WTC11 (cell line): ENCODE measurements around the gene BEGAIN. TPM values are rescaled to one million over a fixed set of nuclear protein-coding genes. Genes with fewer than 3 reads are reported as not detected.

ENCODE experiments used
- ATAC-seq: fragments of 200-7000 bp; cut with Tn5 transposase; 2 replicates; pipeline ENCODE4 v1.10.0; 2021; ENCODE audit warnings: mild to moderate bottlenecking, moderate library complexity
- CTCF ChIA-PET: fragments of 300-600 bp; sonication (Branson Sonifier 250); formaldehyde crosslinking; loops from one replicate; lab custom pipeline; 2021; ENCODE audit warnings: antibody characterized with exemption; lab: Charles Lee
- POLR2A ChIA-PET: fragments of 350-600 bp; sonication (Branson Sonifier 250); formaldehyde crosslinking; loops from one replicate; lab custom pipeline; 2021; ENCODE audit warnings: antibody characterized with exemption; lab: Charles Lee
- DNase-seq: peaks from one replicate; pipeline ENCODE4 v3.0.0; 2021; ENCODE audit warnings: low spot score
- H3K27ac Mint-ChIP-seq: 2 replicates; pipeline ENCODE4 v1.8.0; 2021; ENCODE audit warnings: mixed read lengths
- H3K27me3 Mint-ChIP-seq: 2 replicates; pipeline ENCODE4 v1.8.0; 2021; ENCODE audit warnings: low read depth, mild to moderate bottlenecking, moderate library complexity, mixed read lengths
- H3K36me3 Mint-ChIP-seq: 2 replicates; pipeline ENCODE4 v1.8.0; 2021; ENCODE audit warnings: mixed read lengths
- H3K4me1 Mint-ChIP-seq: 2 replicates; pipeline ENCODE4 v1.8.0; 2022; ENCODE audit warnings: mixed read lengths
- H3K4me3 Mint-ChIP-seq: 2 replicates; pipeline ENCODE4 v1.8.0; 2021; ENCODE audit warnings: mild to moderate bottlenecking, moderate library complexity, mixed read lengths
- H3K9me3 Mint-ChIP-seq: 2 replicates; pipeline ENCODE4 v1.8.0; 2021; ENCODE audit warnings: mixed read lengths
- ATF6 ChIP-seq: sonication (generic); formaldehyde crosslinking; IDR thresholded peaks from 2 replicates; pipeline ENCODE4 v1.8.1; 2023; ENCODE audit warnings: mild to moderate bottlenecking, missing genetic modification reagents
- CREB1 ChIP-seq: sonication (generic); formaldehyde crosslinking; IDR thresholded peaks from 2 replicates; pipeline ENCODE4 v1.8.0; 2023; ENCODE audit warnings: mild to moderate bottlenecking, missing genetic modification reagents
- E2F4 ChIP-seq: sonication (generic); formaldehyde crosslinking; IDR thresholded peaks from 2 replicates; pipeline ENCODE4 v1.8.1; 2022; ENCODE audit warnings: low read depth, mild to moderate bottlenecking, moderate library complexity, missing genetic modification reagents, borderline replicate concordance
- ETV6 ChIP-seq: sonication (generic); formaldehyde crosslinking; IDR thresholded peaks from 2 replicates; pipeline ENCODE4 v1.8.1; 2022; ENCODE audit warnings: mild to moderate bottlenecking, missing genetic modification reagents
- FOXK1 ChIP-seq: sonication (generic); formaldehyde crosslinking; IDR thresholded peaks from 2 replicates; pipeline ENCODE4 v1.8.0; 2022; ENCODE audit warnings: mild to moderate bottlenecking, moderate library complexity, missing genetic modification reagents
- FOXP1 ChIP-seq: sonication (generic); formaldehyde crosslinking; IDR thresholded peaks from 2 replicates; pipeline ENCODE4 v1.8.0; 2022; ENCODE audit warnings: missing genetic modification reagents, mild to moderate bottlenecking, moderate library complexity, borderline replicate concordance
- HMGXB4 ChIP-seq: sonication (generic); formaldehyde crosslinking; IDR thresholded peaks from 2 replicates; pipeline ENCODE4 v1.8.1; 2023; ENCODE audit warnings: mild to moderate bottlenecking, moderate library complexity, missing genetic modification reagents
- JAZF1 ChIP-seq: fragments of 250-450 bp; sonication (Bioruptor Pico); IDR thresholded peaks from 2 replicates; pipeline ENCODE4 v1.9.0; 2021; ENCODE audit warnings: moderate library complexity, mild to moderate bottlenecking, inconsistent platforms
- MAX ChIP-seq: sonication (generic); formaldehyde crosslinking; IDR thresholded peaks from 2 replicates; pipeline ENCODE4 v1.8.0; 2022; ENCODE audit warnings: mild to moderate bottlenecking, missing genetic modification reagents
- MYBL2 ChIP-seq: sonication (generic); formaldehyde crosslinking; IDR thresholded peaks from 2 replicates; pipeline ENCODE4 v1.8.1; 2023; ENCODE audit warnings: mild to moderate bottlenecking, moderate library complexity, missing genetic modification reagents
- NFE2L1 ChIP-seq: sonication (generic); formaldehyde crosslinking; IDR thresholded peaks from 2 replicates; pipeline ENCODE4 v1.8.1; 2023; ENCODE audit warnings: missing genetic modification reagents
- PRDM15 ChIP-seq: sonication (generic); formaldehyde crosslinking; IDR thresholded peaks from 2 replicates; pipeline ENCODE4 v1.8.0; 2022; ENCODE audit warnings: missing genetic modification reagents
- SP1 ChIP-seq: sonication (generic); formaldehyde crosslinking; conservative IDR thresholded peaks from 2 replicates; pipeline ENCODE4 v1.8.1; 2022; ENCODE audit warnings: missing genetic modification reagents
- ZNF317 ChIP-seq: sonication (generic); formaldehyde crosslinking; IDR thresholded peaks from 2 replicates; pipeline ENCODE4 v1.8.1; 2023; ENCODE audit warnings: low read depth, mild to moderate bottlenecking, moderate library complexity, missing genetic modification reagents, borderline replicate concordance
- total RNA-seq: library from RNA; stranded (reverse); gene quantifications from 3 replicates; pipeline ENCODE4 v1.2.3, GENCODE V29; 2021

Gene BEGAIN
- total RNA-seq, 1 experiment from 2014 or later, result 1.3 TPM

- DNase-seq (no peak), ATAC-seq (no peak)
- no peak overlapping the region for H3K27ac Mint-ChIP-seq
- 0 out of 2 replicates have a peak, but pooled peaks cover 2% of the 10 kb centered on the region for H3K36me3 Mint-ChIP-seq
- no peaks in the 10 kb centered on the region for H3K4me1 Mint-ChIP-seq
- peaks cover 13% of the 10 kb centered on the region for H3K9me3 Mint-ChIP-seq
- peaks cover 9% of the 10 kb centered on the region for H3K27me3 Mint-ChIP-seq
- ChIA-PET POLR2A (no interaction called here), CTCF (interaction anchor here (0.6 kb wide), 1 partner anchor 41 kb away, joined by 5 read pairs; no protein-coding TSS in a partner anchor)
- TF ChIP-seq ZNF317 (CRISPR knock-in tag), result no peak
- no peak for TF ChIP-seq NFE2L1 (CRISPR knock-in tag)
- TF ChIP-seq MYBL2 (CRISPR knock-in tag), result no peak
- no peak for TF ChIP-seq ETV6 (CRISPR knock-in tag)
- no peak for TF ChIP-seq HMGXB4 (CRISPR knock-in tag)
- no peak for TF ChIP-seq E2F4 (CRISPR knock-in tag)
- TF ChIP-seq FOXK1 (CRISPR knock-in tag), result no peak
- no peak for TF ChIP-seq ATF6 (CRISPR knock-in tag)
- TF ChIP-seq CREB1 (CRISPR knock-in tag), result no peak
- no peak overlapping the region for H3K4me3 Mint-ChIP-seq
Measured at GRCh38 chr14:100604709-100605108, 17.5 kb upstream of the BEGAIN start.

- Mint-ChIP-seq H3K9me3 (peaks cover 13% of the 10 kb centered on the region), H3K36me3 (0 out of 2 replicates have a peak, but pooled peaks cover 2% of the 10 kb centered on the region), H3K27ac (no peak overlapping the region), H3K27me3 (peaks cover 9% of the 10 kb centered on the region), H3K4me1 (no peaks in the 10 kb centered on the region), H3K4me3 (no peak overlapping the region)
- ATAC-seq, result no peak
- no peak for DNase-seq
- ChIA-PET CTCF (no interaction called here), POLR2A (no interaction called here)
- TF ChIP-seq MAX (CRISPR knock-in tag), result no peak
- TF ChIP-seq FOXP1 (CRISPR knock-in tag), result no peak
- no peak for TF ChIP-seq MYBL2 (CRISPR knock-in tag)
- TF ChIP-seq PRDM15 (CRISPR knock-in tag), result no peak
- TF ChIP-seq SP1 (CRISPR knock-in tag), result no peak
- no peak for TF ChIP-seq JAZF1 (CRISPR knock-in tag)
Measured at GRCh38 chr14:100604121-100604501, 16.9 kb upstream of the BEGAIN start.
